HepG2 (cell line): ENCODE data around the gene CENPM.

Experiments
- ARNT ChIP-seq: fragments of 450-650 bp; IDR thresholded peaks from 2 replicates; pipeline ENCODE4 v1.6.1; 2017
- IRF2 ChIP-seq: IDR thresholded peaks from 2 replicates; pipeline ENCODE4 v1.6.1; 2018; ENCODE audit warnings: missing genetic modification reagents, missing compliant biosample characterization
- POLR2AphosphoS5 ChIP-seq: IDR thresholded peaks from 2 replicates; pipeline ENCODE4 v1.6.1; 2012; ENCODE audit warnings: low read depth, low read length
- REST ChIP-seq, 2 experiments: IDR thresholded peaks; 2 replicates each; pipeline ENCODE4 v1.6.1; 2011 to 2012; ENCODE audit warnings: low read length in 2 of 2, borderline replicate concordance in 1 of 2, low read depth in 1 of 2, mild to moderate bottlenecking in 1 of 2, moderate library complexity in 1 of 2

GRCh38 chr22:41911001-41911611, 35.8 kb downstream of the CENPM start:
- TF ChIP-seq ARNT: no peak
- TF ChIP-seq REST (IDR thresholded peaks at IDR 0.05; ENCODE audit: borderline replicate concordance in 1 of 2, low read depth in 1 of 2, low read length in 2 of 2): no peak
- no peak for TF ChIP-seq POLR2AphosphoS5
- TF ChIP-seq IRF2 (CRISPR knock-in tag): no peak
